GDM1 (cell line): ENCODE data around the gene CRIM1.

Experiments used
- DNase-seq: peaks from one replicate; lab custom pipeline; 2025; lab: John Stamatoyannopoulos, UW

The CRIM1 gene

DNA sequence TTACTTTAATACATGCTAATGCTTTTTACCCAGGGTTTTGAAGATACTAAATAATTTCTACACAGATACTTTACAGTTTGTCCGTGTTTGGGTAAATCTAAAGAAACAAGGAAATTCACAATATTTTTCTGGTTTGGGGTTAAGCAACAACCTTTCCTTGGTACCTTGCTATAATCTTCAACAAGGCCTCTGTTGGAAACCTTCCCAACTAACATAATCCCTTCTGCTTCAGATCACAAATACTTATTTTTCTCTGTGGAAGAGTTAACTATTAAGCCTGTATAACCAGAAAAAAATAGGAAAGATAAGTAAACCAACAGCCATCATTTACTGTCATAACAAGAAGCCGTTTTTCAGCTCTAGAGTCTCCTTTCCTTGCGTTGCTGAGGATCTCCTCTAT is 227.4 kb downstream of the CRIM1 start:
- no peak for DNase-seq

DNA sequence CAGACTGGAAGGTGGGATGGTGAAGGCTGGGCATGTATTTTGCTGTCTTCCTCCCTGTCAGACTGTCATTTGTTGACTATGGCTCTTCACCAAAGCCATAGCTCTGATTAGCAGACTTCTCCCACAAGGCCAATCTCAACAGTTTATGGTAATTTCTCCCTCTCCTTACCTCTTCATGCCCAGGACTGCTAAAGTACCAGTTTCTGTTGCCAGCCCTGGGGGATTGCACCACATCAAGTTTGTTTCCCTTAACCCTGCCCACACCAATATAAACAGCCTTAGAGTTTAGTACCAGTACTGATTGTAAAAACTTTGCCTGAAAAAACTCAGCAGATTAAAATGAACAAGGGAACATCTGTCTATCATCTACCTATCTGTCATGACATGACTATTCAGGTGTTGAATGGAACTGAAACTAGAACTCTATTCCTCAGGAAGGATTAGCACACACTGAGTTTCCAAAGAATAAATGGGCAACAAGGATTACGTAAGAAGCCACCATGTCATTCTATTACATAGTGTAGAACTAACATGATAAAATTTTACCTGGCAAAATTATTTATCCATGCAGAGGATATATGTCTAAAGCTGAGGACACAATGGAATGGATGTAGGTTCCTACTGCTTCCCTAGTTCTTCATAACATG is 228.7 kb downstream of the CRIM1 start:
- no peak for DNase-seq

DNA sequence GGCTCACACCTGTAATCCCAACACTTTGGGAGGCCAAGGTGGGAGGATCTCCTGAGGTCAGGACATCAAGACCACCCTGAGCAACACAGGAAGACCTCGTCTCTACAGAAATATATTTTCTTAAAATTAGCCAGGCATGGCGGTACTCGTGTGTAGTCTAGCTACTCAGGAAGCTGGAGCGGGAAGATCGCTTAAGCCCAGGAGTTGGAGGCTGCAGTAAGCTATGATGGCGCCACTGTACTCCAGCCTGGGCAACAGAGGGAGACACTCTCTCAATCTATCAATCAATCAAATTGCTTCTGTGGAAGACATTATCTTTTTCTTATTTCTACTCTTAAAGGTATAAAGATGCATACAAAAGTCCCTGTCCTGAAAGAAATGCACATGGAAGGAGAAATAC is 231.1 kb downstream of the CRIM1 start:
- no peak for DNase-seq

DNA sequence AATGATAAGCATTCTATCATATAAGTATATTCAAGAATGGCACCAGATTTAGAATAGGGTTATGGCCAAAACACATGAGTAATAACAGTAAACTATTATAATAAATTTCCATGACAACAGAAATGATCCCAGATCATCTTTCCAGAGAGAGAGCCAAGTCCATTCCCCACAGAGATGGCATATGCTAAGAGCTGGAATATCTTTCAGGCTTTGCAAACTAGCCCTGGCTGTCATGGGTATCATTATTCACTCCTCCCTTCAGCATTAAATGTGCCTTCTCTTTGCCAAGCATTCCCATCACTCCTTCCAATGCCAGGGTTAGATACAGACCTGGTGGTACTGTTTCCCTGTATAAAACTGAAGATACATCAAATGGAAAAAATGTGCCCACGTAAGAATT is 231.5 kb downstream of the CRIM1 start:
- DNase-seq = no peak

DNA sequence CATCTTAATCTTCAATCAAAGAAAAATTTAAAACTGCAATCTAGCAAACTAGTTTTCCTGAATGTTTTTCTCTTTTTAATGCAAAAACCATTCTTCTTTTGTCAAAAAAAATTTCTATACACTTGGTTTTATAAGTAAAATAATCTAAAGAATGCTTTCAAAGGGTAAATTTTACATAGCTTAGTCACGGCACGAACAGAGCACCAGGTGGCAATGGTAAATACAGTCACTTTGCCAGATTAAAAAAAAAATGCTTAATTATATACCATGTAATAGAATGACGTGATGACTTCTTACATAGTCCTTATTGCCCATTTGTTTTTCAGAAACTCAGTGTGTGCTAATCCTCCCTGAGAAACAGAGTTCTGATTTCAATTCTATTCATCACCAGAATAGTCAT is 232.0 kb downstream of the CRIM1 start:
- DNase-seq = no peak

DNA sequence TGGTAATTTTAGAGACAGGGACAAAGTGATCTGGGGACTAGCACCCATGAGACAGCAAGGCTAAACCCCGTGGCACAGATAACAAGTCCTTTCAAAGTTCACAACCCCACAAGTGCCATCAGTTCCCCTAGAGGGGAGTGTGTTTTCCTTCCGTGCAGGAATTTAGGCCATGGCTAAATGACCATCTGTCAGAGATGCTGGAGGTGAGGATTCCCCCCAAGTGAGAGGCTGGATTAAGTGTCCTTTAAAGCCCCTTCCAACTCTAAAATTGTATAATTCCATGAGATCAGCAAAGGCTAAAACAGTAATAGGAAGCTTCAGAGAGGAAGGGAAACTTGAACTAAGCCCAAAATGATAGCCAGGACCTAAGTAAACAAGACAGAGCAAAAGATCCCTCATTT is 233.7 kb downstream of the CRIM1 start:
- no peak for DNase-seq

DNA sequence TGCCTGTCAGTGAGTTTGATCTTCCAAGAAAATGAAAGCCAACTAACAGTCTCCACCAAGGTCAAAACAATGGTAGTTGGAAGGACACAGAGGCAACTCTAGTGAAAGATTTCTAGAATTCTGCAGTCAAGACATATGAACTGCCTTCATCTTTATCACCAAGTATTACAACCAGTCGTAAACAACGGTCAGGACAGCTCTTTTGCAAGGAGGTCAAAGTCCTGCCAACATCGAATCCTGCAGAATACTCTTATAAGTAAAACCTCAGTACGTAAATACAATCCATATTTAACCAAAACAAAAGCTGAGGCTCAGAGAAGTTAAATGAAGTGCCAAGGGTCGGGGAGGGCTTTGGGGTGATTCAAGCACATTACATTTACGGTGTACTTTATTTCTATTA is 239.3 kb downstream of the CRIM1 start:
- DNase-seq = no peak

DNA sequence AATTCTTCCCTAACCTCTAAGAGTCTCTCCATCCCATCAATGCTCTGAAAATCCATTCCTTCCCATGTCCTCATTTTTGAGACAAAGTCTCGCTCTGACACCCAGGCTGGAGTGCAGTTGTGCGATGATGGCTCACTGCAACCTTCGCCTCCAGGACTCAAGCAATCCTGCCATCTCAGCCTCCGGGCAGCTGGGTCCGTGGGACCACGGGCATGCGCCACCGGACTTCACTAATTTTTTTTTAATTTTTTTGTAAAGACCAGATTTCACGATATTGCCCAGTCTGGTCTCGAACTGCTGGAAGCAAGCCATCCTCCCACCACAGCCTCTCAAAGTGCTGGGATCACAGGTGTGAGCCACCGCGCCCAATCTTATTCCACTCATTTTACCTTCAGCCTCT is 240.8 kb downstream of the CRIM1 start:
- DNase-seq = no peak

DNA sequence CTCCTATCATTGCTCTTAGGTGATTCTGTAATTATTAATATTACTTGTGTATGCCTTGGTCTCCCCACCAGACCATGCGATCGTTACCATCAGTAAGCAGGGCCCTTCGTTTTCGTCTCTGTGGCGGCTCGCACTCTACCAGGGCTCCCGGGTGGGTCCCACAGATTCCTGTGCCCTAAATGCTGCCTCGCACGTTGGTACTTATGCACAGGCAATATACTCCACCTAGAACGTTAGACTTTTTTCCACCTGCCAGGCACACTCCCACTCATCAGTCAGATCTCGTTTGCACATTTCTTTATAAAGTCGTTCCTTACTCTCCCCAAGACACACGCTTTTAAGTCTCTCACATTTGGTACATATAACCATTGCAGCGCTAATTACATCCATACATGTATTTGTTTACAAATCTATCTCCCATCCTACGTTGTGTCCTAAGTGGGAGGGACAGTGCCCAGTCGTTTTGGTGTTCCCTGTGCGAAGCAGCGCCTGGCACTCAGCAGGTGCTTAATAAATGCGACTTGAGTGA is 241.5 kb downstream of the CRIM1 start:
- no peak for DNase-seq

DNA sequence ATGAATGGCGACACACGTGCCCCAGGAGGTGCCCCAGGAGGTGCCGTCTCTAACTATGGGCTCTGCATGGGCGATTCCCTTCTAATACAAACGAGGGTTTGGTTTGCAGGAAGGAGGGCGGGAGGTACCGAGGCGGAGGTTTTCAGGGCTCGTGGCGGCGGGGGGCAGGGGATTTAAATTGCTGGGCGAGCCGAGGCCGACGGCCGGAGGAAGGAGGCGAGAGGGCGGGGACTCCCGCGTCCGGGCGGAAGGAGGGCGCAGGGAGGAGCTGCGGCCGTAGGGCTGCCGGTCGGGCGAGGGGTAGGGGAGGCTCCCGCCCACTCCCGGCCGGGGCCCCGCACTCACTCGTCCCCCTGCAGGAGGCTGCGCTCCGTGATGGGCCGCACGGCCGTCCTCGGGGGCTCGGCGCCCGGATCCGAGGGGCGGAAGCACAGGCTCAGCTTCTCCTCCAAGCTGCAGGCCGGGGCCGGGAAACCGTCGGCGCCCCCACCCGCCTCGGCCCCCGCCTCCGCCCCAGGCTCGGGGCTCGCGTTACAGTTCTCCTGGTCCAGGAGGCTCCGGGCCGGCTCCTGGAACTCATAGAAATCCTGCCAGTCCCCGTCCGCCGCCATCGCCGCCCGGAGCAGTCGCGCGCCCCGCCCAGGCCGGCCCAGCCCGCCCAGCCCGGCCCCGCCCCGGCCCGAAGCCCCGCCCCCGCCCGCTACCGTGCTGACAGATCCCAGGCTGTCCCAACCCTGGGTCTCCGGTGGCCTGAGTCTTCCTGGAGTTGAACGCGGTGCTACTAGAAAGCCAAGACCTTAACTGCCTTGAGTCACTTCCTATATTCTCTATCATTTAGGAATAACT is 242.2 kb downstream of the CRIM1 start, which contains the start of gene FEZ2:
FEZ2 (minus strand) TSS at position 637 of the 846 bp plus-strand sequence; CDS start at position 611, 26 bp downstream.
- peak; percentile 76 for DNase-seq
